WI38 (cell line): ENCODE results near the gene TBC1D24.
"Not testable (repeated sequence)": the region's sequence is repeated elsewhere in the genome, so short reads cannot be mapped to it uniquely, and the experiment has no call there.

ENCODE experiments used
- H3K4me3 ChIP-seq: 2 replicates; pipeline ENCODE4 v1.5.1; 2011; ENCODE audit warnings: low read depth, mild to moderate bottlenecking, control low read depth, low read length
- TF ChIP-seq, protein P1 (sequence below): IDR thresholded peaks from 2 replicates; pipeline ENCODE4 v1.5.1; 2012; ENCODE audit warnings: low read depth, mild to moderate bottlenecking, control low read depth, low read length

Gene TBC1D24

DNA sequence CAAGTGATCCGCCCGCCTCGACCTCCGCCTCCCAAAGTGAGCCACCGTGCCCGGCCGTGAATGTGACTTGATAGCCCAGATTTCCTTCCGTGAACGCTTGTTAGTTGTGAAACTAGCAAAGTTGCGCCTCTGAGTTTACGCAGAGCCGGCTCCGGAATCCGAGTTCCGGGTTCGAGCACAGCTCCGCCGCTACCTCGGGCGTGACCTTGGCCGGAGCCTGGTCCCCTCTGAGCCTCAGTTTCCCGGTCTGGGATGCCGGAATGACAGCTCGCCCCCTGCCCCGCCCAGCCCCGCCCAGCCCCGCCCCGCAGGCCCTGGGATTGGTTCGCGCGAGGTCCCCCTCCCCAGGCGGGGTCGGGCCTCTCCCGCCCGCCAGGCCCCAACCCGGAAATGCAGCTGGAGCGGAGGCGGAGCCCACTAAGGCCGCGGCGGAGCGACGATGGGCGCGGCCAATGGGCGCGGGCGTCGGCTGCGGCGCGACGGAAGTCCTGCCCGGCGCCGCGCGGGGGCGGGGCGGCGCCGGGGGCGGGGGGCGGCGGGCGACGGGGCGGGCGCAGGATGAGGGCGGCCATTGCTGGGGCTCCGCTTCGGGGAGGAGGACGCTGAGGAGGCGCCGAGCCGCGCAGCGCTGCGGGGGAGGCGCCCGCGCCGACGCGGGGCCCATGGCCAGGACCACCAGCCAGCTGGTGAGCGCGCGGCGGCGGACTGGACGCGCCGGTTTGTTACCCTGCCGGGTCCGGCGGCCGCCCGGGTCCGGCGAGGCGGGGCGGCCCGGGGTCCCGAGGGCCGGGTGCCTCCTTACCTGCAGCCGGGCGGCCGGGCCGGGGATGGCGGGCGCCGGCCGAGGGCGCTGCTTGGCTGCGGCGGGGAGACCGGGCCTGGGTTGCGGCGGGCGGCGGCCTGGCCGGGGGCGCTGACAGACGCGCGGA lies 62.8 kb downstream of the TBC1D24 start, which contains the start of gene PDPK1:
Gene PDPK1, plus strand, starts transcription at position 571 of the 929 bp plus-strand sequence. Its CDS starts 92 bp downstream, at position 663.
- H3K4me3 ChIP-seq: peak within 1 kb of the TSS; percentile 67
- TF ChIP-seq, protein P1, sequence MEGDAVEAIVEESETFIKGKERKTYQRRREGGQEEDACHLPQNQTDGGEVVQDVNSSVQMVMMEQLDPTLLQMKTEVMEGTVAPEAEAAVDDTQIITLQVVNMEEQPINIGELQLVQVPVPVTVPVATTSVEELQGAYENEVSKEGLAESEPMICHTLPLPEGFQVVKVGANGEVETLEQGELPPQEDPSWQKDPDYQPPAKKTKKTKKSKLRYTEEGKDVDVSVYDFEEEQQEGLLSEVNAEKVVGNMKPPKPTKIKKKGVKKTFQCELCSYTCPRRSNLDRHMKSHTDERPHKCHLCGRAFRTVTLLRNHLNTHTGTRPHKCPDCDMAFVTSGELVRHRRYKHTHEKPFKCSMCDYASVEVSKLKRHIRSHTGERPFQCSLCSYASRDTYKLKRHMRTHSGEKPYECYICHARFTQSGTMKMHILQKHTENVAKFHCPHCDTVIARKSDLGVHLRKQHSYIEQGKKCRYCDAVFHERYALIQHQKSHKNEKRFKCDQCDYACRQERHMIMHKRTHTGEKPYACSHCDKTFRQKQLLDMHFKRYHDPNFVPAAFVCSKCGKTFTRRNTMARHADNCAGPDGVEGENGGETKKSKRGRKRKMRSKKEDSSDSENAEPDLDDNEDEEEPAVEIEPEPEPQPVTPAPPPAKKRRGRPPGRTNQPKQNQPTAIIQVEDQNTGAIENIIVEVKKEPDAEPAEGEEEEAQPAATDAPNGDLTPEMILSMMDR: no peak

GRCh38 chr16:2539192-2539844 lies 64.4 kb downstream of the TBC1D24 start:
- H3K4me3 ChIP-seq: peak overlapping the region; percentile 63

DNA sequence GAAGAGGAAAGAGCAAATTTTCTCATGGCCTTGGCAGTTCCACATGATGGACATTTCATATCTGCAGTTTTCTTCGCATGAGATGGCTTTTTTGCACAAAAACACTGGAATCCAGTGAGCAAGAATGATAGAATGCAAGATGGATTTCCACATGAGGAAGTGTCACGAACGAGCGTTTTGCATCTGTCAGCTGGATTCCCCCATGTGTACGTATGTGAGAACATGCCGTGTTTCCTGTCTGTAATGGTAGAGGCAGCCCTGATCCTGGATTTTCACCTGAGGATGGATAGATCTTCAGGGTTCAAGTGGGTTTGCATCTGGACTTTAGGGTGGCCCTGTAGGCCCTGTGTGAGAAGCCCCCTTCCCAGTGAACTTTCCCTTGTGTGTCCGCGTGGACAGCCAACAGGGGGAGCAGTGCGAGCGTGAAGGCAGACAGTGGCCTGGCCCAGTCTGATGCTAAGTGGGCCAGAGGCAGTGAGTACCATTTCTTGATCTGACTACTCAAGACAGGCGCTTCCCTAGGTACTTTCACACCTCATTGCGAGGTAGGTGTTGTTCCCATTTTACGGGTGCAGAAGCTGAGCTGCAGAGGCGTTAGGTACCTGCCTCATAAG lies 65.0 kb downstream of the TBC1D24 start:
- H3K4me3 ChIP-seq: not testable (repeated sequence)
- TF ChIP-seq, protein P1: peak; percentile 26

DNA sequence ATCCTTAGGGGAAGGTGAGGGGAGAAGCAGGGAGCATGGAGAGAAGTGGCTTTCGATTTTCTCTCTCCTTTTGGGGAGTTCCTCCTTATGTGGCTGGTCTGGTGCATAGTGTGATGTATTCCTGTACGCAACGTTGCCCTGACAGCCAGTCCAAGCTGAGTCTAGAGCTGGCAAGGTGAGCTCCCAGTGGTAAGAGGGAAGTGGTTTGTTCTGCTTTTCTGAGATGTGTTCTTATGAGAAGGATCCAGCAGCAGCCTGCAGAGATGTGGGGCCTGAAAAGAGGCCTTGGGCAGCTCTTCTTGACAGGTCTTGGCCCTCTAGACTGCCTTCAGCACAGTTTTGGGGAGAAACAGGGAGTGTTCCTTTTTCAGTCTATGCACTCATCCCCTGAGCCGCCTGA lies 66.0 kb downstream of the TBC1D24 start:
- H3K4me3 ChIP-seq: not testable (repeated sequence)

- not testable (repeated sequence) for H3K4me3 ChIP-seq
Measured at GRCh38 chr16:2541409-2541808, 66.5 kb downstream of the TBC1D24 start.

GRCh38 chr16:2543771-2544170 lies 68.8 kb downstream of the TBC1D24 start:
- not testable (repeated sequence) for H3K4me3 ChIP-seq

GRCh38 chr16:2550283-2550878 lies 75.5 kb downstream of the TBC1D24 start:
- H3K4me3 ChIP-seq: not testable (repeated sequence)

DNA sequence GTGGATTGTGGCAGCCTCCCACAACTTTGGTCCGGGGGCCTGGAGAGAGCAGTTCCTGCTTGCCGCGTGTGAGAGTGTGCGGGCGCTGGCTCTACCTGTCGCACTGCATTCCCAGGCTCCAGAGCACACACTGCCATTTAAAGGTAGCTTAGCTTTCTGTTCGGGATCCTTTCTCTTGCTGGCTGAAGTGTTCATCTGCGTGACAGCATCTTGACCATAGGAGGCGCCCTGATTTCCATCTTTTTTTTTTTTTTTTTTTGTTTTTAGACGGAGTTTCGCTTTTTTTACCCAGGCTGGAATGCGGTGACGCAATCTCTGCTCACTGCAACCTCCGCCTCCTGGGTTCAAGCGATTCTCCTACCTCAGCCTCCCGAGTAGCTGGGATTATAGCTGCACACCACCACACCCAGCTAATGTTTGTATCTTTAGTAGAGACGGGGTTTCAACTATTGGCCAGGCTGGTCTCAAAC lies 76.5 kb downstream of the TBC1D24 start:
- H3K4me3 ChIP-seq: not testable (repeated sequence)

DNA sequence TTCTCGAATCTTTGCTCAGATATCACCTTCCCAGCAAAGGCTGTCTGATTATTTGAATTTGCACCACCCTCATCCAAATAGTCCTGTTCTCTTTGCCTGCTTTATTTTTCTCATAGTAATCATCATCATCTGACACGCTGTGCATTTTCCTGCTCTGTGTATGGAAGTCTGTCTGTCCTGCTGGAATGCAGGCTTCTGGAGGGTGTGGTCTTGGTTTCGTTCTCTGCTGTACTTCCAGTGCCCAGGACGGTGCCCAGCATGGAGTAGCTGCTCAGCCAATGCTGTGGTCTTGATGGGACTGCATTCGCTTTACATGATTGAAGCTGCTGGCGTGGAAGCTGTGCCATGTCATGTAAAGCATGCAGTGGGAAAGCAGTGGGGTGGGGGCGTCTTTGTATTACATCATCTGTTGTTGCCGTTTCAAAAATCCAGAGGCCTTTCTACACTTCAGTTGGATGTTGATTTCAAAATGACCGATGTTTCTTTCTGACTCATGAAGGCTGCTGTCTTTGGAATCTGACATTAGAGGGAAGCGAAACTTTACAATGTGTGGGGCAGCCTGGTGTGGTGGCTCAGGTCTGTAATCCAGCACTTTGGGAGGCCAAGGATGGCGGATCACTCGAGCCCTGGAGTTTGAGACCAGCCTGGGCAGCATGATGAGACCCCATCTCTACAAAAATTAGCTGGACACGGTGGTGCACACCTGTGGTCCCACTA lies 79.9 kb downstream of the TBC1D24 start:
- not testable (repeated sequence) for H3K4me3 ChIP-seq
